ENCODE measurements around the gene CHRM3. TPM values are rescaled to one million over a fixed set of nuclear protein-coding genes. Genes with fewer than 3 reads are reported as not detected.

The CHRM3 gene
- total RNA-seq, 4 donors from 2014 or later = 75.5 to 118 (median 85.9) TPM

DNA sequence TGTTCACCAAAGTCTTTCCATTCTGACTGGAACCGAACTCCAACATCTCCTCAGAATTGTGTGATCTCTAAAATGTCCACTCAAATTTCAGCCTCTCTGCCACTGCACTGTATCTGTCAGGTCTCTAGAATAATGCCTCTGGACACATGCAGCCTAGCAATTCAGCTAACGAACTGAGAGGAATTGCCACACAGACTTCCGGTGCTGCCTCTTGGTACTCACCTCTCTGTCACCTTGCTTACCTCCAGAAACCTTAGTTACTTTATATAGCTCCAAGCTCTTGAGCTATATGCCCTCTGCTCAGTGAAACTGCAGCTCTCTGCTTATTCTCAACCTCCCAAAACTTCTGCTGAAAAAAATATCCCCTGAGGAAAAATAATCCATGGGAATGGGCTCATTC is 2.7 kb upstream of the CHRM3 start:
- DNase-seq (ENCODE audit: extremely low spot score) = no peak
- Histone ChIP-seq H3K4me1 (peaks cover 8 to 24% (median 17%) of the 10 kb centered on the region in 4 donors), H3K27ac (replicated peaks in 1 of 4) (no peak overlapping the region), H3K27me3 (peaks cover 0 to 20% (median 1%) of the 10 kb centered on the region in 4 donors), H3K36me3 (no peaks in the 10 kb centered on the region), H3K9me3 (no peaks in the 10 kb centered on the region), H3K4me3 (no peak overlapping the region)
- 88% methylated on average over 3 of the region's 3 CpGs for WGBS
- TF ChIP-seq, protein P1, sequence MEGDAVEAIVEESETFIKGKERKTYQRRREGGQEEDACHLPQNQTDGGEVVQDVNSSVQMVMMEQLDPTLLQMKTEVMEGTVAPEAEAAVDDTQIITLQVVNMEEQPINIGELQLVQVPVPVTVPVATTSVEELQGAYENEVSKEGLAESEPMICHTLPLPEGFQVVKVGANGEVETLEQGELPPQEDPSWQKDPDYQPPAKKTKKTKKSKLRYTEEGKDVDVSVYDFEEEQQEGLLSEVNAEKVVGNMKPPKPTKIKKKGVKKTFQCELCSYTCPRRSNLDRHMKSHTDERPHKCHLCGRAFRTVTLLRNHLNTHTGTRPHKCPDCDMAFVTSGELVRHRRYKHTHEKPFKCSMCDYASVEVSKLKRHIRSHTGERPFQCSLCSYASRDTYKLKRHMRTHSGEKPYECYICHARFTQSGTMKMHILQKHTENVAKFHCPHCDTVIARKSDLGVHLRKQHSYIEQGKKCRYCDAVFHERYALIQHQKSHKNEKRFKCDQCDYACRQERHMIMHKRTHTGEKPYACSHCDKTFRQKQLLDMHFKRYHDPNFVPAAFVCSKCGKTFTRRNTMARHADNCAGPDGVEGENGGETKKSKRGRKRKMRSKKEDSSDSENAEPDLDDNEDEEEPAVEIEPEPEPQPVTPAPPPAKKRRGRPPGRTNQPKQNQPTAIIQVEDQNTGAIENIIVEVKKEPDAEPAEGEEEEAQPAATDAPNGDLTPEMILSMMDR (IDR thresholded peaks at IDR 0.05) = no peak
- TF ChIP-seq POLR2A (IDR thresholded peaks at IDR 0.05; ENCODE audit: low read depth) = no peak
- no peak for TF ChIP-seq POLR2AphosphoS5 (IDR thresholded peaks at IDR 0.05)
- no peak for TF ChIP-seq EP300 (IDR thresholded peaks at IDR 0.05)
- intact Hi-C loops (cut with DNase I) = loop anchor here (10.0 kb wide), 1 partner anchor 331 kb away; no protein-coding TSS in a partner anchor

DNA sequence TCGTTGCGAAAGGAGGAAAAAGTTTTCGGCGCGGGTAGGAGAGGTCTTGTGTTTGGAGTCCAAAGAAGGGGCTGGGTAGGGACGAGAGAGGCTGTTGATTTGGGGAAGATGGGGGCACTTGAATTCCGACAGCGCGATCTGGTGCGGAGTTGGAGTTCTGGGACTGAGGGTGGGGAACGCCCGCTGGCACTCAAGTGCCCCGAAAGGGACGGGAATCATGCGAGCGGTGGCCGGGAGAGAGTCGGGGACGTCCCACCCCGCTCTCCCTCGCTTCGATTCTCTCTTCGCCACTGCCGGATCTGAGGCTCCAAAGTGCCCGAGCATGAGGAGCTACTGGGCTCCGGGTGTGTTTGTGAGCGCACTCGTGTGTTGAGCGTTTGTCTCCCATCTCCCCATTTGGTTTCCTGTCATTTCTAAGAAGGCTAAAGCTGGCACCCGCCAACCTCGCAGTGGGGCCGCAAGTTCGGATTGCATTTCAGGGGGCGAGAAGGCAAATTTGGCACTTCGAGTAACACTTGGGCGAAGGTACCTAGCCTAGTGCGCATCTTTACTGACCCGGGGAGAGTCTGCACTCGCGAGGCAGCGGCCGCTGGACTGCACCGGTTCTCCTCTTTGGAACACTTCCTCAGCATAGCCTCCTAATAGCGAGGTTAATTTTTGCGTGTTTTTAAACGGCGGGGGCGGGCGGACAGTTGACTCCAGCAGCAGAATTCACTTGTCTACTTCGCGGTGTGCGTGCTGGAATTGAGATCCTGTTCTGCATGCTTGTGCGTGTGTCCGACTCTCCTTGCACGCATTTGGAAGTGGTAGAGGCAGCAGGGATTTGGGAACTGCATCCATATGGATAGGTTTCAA is 1.2 kb downstream of the CHRM3 start:
- H3K27ac ChIP-seq (replicated peaks in 1 of 4) = peak overlapping the region; percentile 90 to 94 (median 92)
- peaks cover 8 to 46% (median 40%) of the 10 kb centered on the region in 4 donors for H3K4me1 ChIP-seq
- intact Hi-C loops (cut with DNase I) = loop anchor here (2.0 to 10.0 kb wide), 3 partner anchors 327 to 511 kb away; no protein-coding TSS in a partner anchor
- peak overlapping the region; percentile 79 to 91 (median 84) for H3K4me3 ChIP-seq
- DNase-seq (ENCODE audit: extremely low spot score) = no peak
- no peak for TF ChIP-seq POLR2AphosphoS5 (IDR thresholded peaks at IDR 0.05)
- TF ChIP-seq, protein P1 (IDR thresholded peaks at IDR 0.05) = no peak
- no peaks in the 10 kb centered on the region for H3K9me3 ChIP-seq
- 1% methylated on average over 23 of the region's 55 CpGs for WGBS
- H3K36me3 ChIP-seq = no peaks in the 10 kb centered on the region
- peaks cover 0 to 20% (median 1%) of the 10 kb centered on the region in 4 donors for H3K27me3 ChIP-seq

DNA sequence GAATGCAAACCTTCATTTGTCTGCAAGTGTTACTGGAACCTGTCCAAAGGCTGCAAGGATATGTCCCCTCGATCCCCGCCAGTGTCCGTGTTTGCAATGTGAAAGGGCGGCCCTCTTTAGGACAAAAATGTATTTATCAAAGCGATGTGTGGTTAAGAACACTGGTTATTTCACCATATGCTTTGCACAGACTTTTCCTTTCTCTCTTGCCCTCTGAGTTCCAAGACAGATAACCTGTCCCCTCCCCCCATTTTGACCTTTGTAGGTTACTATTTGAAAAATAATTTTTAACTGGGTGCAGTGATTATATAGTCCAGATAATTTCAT is 1.8 kb downstream of the CHRM3 start:
- WGBS = 8% methylated on average over 5 of the region's 5 CpGs
- Histone ChIP-seq H3K4me1 (peaks cover 8 to 48% (median 44%) of the 10 kb centered on the region in 4 donors), H3K4me3 (peak overlapping the region; percentile 79 to 91 (median 84)), H3K27ac (replicated peaks in 1 of 4) (peak overlapping the region; percentile 90 to 94 (median 92)), H3K9me3 (no peaks in the 10 kb centered on the region), H3K27me3 (peaks cover 0 to 20% (median 1%) of the 10 kb centered on the region in 4 donors), H3K36me3 (no peaks in the 10 kb centered on the region)
- DNase-seq (ENCODE audit: extremely low spot score) = no peak
- intact Hi-C loops (cut with DNase I) = loop anchor here (5.0 to 10.0 kb wide), 2 partner anchors 327 to 429 kb away; no protein-coding TSS in a partner anchor
- no peak for TF ChIP-seq EP300 (IDR thresholded peaks at IDR 0.05)
- no peak for TF ChIP-seq POLR2A (IDR thresholded peaks at IDR 0.05; ENCODE audit: low read depth)
- TF ChIP-seq, protein P1 (IDR thresholded peaks at IDR 0.05) = no peak
- TF ChIP-seq POLR2AphosphoS5 (IDR thresholded peaks at IDR 0.05) = no peak

DNA sequence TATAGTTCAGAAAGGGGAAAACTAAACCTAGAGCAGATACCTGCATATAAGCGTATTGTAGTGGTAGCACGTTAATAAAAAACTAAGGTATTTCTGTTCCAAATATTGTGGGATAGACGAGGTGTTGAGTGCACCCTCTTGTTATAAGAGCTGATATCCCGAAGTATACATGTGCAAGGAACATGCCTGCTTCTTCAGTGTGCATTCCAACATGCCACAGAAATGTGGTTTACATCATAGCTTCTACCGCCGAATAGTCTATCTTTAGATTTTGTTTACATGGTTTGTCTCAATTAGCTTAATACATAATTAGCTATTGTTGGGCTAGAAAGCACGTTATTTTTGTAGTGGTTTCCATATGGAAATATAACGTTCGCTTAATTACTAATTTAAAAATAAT is 2.2 kb downstream of the CHRM3 start:
- H3K9me3 ChIP-seq = no peaks in the 10 kb centered on the region
- H3K4me1 ChIP-seq = peaks cover 8 to 52% (median 44%) of the 10 kb centered on the region in 4 donors
- peak overlapping the region; percentile 90 to 94 (median 92) for H3K27ac ChIP-seq (replicated peaks in 1 of 4)
- intact Hi-C loops (cut with DNase I) = loop anchor here (5.0 to 10.0 kb wide), 2 partner anchors 326 to 429 kb away; no protein-coding TSS in a partner anchor
- 52% methylated on average over 9 of the region's 9 CpGs for WGBS
- peaks cover 0 to 20% (median 1%) of the 10 kb centered on the region in 4 donors for H3K27me3 ChIP-seq
- H3K36me3 ChIP-seq = no peaks in the 10 kb centered on the region
- H3K4me3 ChIP-seq = peak overlapping the region; percentile 79 to 91 (median 84)
- DNase-seq (ENCODE audit: extremely low spot score) = no peak
- TF ChIP-seq POLR2AphosphoS5 (IDR thresholded peaks at IDR 0.05) = no peak

DNA sequence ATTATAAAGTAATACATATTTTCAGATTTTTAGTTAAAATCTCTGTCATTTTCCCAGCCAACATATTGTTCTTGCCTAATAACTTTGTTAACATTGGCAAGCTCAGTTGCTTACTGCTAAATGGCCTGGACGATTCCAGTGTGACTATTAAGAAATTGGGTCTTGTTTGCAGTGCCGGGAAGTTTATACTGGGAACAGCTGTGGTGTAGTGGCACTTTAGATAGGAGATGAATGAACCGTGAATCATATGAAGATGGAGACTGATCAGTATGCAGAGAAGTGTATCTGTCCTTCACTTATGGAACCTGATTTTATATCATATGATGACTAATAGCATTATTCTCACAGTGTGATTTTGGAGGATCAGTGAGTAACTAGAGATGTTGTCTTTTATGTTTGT is 3.3 kb downstream of the CHRM3 start:
- intact Hi-C loops (cut with DNase I) = loop anchor here (5.0 to 10.0 kb wide), 3 partner anchors 135 to 428 kb away; no protein-coding TSS in a partner anchor
- TF ChIP-seq POLR2A (IDR thresholded peaks at IDR 0.05; ENCODE audit: low read depth) = no peak
- TF ChIP-seq POLR2AphosphoS5 (IDR thresholded peaks at IDR 0.05) = no peak
- no peak for TF ChIP-seq EP300 (IDR thresholded peaks at IDR 0.05)
- TF ChIP-seq, protein P1 (IDR thresholded peaks at IDR 0.05) = no peak
- H3K36me3 ChIP-seq = no peaks in the 10 kb centered on the region

More for the DNA sequence above, 3.3 kb downstream of the CHRM3 start:
- H3K27ac ChIP-seq (replicated peaks in 1 of 4) = peak overlapping the region; percentile 41 to 94 (median 90)
- H3K4me3 ChIP-seq = peak overlapping the region; percentile 79 to 91 (median 84)
- H3K4me1 ChIP-seq = peaks cover 8 to 62% (median 52%) of the 10 kb centered on the region in 4 donors
- H3K27me3 ChIP-seq = peaks cover 0 to 20% (median 1%) of the 10 kb centered on the region in 4 donors
- WGBS = 38% methylated on average over 3 of the region's 3 CpGs
- DNase-seq (ENCODE audit: extremely low spot score) = no peak
- H3K9me3 ChIP-seq = no peaks in the 10 kb centered on the region

All from esophagus muscularis mucosa (tissue), 4 donors.